MM.1S (cell line): ENCODE measurements around the gene FBXW10.
"Not testable (repeated sequence)": the region's sequence is repeated elsewhere in the genome, so short reads cannot be mapped to it uniquely, and the experiment has no call there.

Source experiments
- DNase-seq: peaks from one replicate; pipeline ENCODE4 v3.0.0-alpha.2; 2015
- H2AFZ ChIP-seq: fragments of 300-600 bp; sonication (generic); 2 replicates; pipeline ENCODE4 v1.6.0; 2016; ENCODE audit warnings: antibody characterized with exemption, low read length
- H3F3A ChIP-seq: fragments of 300-600 bp; sonication (generic); 2 replicates; pipeline ENCODE4 v1.6.1; 2016; ENCODE audit warnings: mild to moderate bottlenecking, antibody characterized with exemption, low read length, moderate library complexity, mixed read lengths; ENCODE audit not compliant: insufficient read depth
- H3K27ac ChIP-seq: fragments of 300-600 bp; sonication (generic); 2 replicates; pipeline ENCODE4 v1.5.1; 2016; ENCODE audit warnings: mild to moderate bottlenecking, low read length
- H3K27me3 ChIP-seq: fragments of 300-600 bp; sonication (generic); replicated peaks from 2 replicates; pipeline ENCODE4 v1.6.0; 2016; ENCODE audit warnings: low read length; ENCODE audit not compliant: insufficient read depth
- H3K36me3 ChIP-seq: fragments of 300-600 bp; sonication (generic); replicated peaks from 2 replicates; pipeline ENCODE4 v1.6.1; 2016; ENCODE audit warnings: mild to moderate bottlenecking, low read length, mixed read lengths; ENCODE audit not compliant: insufficient read depth
- H3K4me1 ChIP-seq: fragments of 300-600 bp; sonication (generic); 2 replicates; pipeline ENCODE4 v1.6.1; 2016; ENCODE audit warnings: low read length, mixed read lengths
- H3K4me2 ChIP-seq: fragments of 300-600 bp; sonication (generic); 2 replicates; pipeline ENCODE4 v1.6.0; 2016; ENCODE audit warnings: low read depth, low read length
- H3K4me3 ChIP-seq: fragments of 300-600 bp; sonication (generic); 2 replicates; pipeline ENCODE4 v1.5.1; 2016; ENCODE audit warnings: low read length, mixed read lengths
- H3K79me2 ChIP-seq: fragments of 300-600 bp; sonication (generic); 2 replicates; pipeline ENCODE4 v1.6.1; 2016; ENCODE audit warnings: mixed run types, low read length, mixed read lengths
- H3K9ac ChIP-seq: fragments of 300-600 bp; sonication (generic); 2 replicates; pipeline ENCODE4 v1.6.1; 2016; ENCODE audit warnings: low read length, mixed read lengths
- H3K9me2 ChIP-seq: fragments of 300-600 bp; sonication (generic); replicated peaks from 2 replicates; pipeline ENCODE4 v1.6.1; 2016; ENCODE audit warnings: mild to moderate bottlenecking, low read length, mixed read lengths; ENCODE audit not compliant: insufficient read depth
- H3K9me3 ChIP-seq: fragments of 300-600 bp; sonication (generic); replicated peaks from 2 replicates; pipeline ENCODE4 v1.6.1; 2016; ENCODE audit warnings: mild to moderate bottlenecking, low read length, mixed read lengths; ENCODE audit not compliant: insufficient read depth
- H4K20me1 ChIP-seq: fragments of 300-600 bp; sonication (generic); 2 replicates; pipeline ENCODE4 v1.6.1; 2016; ENCODE audit warnings: mild to moderate bottlenecking, low read length, moderate library complexity, mixed read lengths; ENCODE audit not compliant: insufficient read depth

Gene FBXW10

DNA sequence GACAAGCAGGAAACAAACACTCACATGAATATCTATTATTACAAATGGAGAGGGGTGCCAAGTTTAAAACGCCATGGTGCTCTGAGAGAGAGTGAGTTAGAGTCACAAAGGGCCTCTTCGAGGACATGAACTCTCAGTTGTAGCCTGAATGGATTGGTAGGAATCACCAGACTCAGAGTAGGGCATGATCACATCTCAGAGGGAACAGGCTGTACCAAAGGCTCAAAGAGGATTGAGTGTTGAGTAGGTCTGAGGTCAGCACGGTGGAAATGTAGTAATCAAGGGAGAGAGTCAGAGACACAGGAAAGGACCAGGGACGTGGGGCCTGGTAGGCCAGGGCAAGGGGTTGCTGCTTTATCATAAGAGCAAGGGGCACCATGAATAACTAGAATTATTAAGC, 10.5 kb upstream of the FBXW10 start:
- H4K20me1 ChIP-seq, H3K36me3 ChIP-seq, H3K79me2 ChIP-seq, H3K4me3 ChIP-seq, H3K4me1 ChIP-seq, H3K27ac ChIP-seq, H3K4me2 ChIP-seq, H3K27me3 ChIP-seq, H3K9me2 ChIP-seq, H3F3A ChIP-seq, H3K9me3 ChIP-seq, DNase-seq, H2AFZ ChIP-seq, H3K9ac ChIP-seq: not testable (repeated sequence)

DNA sequence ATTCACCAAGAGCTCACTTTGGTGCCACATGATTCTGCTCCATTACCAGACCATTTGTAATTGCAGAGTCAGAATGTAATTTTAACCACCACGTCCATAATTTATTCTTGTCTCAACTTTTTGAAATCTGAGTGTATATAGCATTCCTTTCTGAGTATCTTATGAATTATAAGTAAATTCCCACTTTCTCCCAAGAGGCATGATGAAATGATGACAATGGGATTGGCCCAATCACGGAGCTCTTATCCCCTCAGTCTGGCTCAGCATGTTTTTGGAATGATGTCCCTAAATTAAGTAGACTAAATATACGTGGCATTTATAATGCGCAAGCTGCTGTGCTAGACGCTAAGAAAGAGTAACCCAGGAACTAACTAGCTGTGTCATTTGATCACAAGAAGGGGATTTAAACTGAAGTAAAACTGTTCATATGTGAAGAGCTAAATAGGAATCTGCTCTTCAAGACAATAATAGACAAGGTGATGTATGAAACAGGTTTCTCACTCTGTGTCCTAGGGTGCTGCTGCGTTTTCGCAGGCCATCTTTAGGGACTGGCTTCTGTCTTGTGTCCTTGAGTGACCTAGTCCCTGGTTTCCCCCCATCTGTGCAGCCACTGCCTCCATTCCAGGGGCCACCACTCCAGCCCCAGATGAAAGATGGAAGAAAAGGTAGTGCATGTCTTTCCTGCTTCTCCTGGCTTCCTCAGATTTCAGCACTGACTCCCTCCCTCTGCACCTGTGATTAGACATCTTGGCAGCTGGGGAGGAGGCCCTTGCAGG, 4.0 kb upstream of the FBXW10 start:
- H3K4me1 ChIP-seq, H3K27me3 ChIP-seq, H2AFZ ChIP-seq, H3F3A ChIP-seq, H3K36me3 ChIP-seq, H3K9me2 ChIP-seq, H3K9me3 ChIP-seq, H3K4me3 ChIP-seq, DNase-seq, H3K27ac ChIP-seq, H3K9ac ChIP-seq, H4K20me1 ChIP-seq, H3K79me2 ChIP-seq, H3K4me2 ChIP-seq: not testable (repeated sequence)

DNA sequence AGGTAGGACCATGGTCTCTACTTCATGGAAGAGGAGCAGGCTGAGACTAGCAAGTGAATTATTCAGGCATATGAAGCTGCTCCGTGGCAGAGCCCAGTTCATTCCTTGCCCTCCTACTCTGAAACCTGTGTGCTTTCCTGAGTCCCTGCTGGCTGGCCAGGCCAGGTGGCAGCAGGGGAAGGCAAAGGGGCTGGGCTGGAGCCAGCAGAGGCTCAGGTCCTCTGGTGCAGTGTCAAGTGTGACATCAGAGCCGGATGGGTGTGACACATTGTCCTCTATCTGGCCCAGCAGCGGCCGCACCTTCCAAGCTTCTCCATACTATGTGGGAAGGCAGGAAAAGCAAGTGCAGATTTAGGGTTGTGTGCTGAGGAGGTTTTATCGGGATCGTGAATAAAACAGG, 2.6 kb upstream of the FBXW10 start:
- H3K27ac ChIP-seq, H2AFZ ChIP-seq, H3K4me2 ChIP-seq, H4K20me1 ChIP-seq, H3K9ac ChIP-seq, H3K4me1 ChIP-seq, H3K79me2 ChIP-seq, H3K9me3 ChIP-seq, DNase-seq, H3K36me3 ChIP-seq, H3K9me2 ChIP-seq, H3K27me3 ChIP-seq, H3K4me3 ChIP-seq, H3F3A ChIP-seq: not testable (repeated sequence)

- H3F3A ChIP-seq, H3K4me2 ChIP-seq, H3K9ac ChIP-seq, H2AFZ ChIP-seq, H3K9me3 ChIP-seq, DNase-seq, H3K79me2 ChIP-seq, H3K4me1 ChIP-seq, H3K27ac ChIP-seq, H3K36me3 ChIP-seq, H4K20me1 ChIP-seq, H3K9me2 ChIP-seq, H3K4me3 ChIP-seq, H3K27me3 ChIP-seq: not testable (repeated sequence)
Observed at GRCh38 chr17:18744726-18745125, 872 bp downstream of the FBXW10 start.

- H3K27ac ChIP-seq, H3K79me2 ChIP-seq, H3K4me3 ChIP-seq, DNase-seq, H3K4me1 ChIP-seq, H3K9me2 ChIP-seq, H4K20me1 ChIP-seq, H3K4me2 ChIP-seq, H3F3A ChIP-seq, H3K9ac ChIP-seq, H3K27me3 ChIP-seq, H3K36me3 ChIP-seq, H3K9me3 ChIP-seq, H2AFZ ChIP-seq: not testable (repeated sequence)
Observed at GRCh38 chr17:18746551-18746950, 2.7 kb downstream of the FBXW10 start.

DNA sequence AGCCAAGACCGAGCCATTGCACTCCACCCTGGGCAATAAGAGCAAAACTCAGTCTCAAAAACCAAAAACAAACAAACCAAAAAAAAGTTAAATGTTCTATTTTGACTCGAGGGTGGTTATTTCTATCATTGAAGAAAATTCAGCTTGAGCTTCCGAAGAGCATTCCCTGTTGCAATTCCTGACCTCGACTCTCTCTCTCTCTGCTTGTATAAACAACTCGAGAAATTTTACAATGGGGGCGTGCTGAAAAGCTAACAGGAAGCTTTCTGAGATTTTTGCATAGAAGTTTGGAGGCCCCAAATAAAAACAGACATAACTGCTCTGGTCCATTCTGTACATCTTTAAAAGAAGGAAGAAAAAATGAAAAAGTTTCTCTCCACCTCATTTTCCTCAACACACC, 3.6 kb downstream of the FBXW10 start:
- not testable (repeated sequence) for H3K27ac ChIP-seq, H3K9me3 ChIP-seq, H3K9me2 ChIP-seq, H3F3A ChIP-seq, H3K79me2 ChIP-seq, DNase-seq, H3K4me2 ChIP-seq, H3K9ac ChIP-seq, H3K4me3 ChIP-seq, H2AFZ ChIP-seq, H3K4me1 ChIP-seq, H3K36me3 ChIP-seq, H3K27me3 ChIP-seq, H4K20me1 ChIP-seq

GRCh38 chr17:18750242-18750641, 6.4 kb downstream of the FBXW10 start:
- H3K9me2 ChIP-seq, H3K27me3 ChIP-seq, H3K4me3 ChIP-seq, H3K4me2 ChIP-seq, H3F3A ChIP-seq, DNase-seq, H3K9ac ChIP-seq, H3K4me1 ChIP-seq, H3K27ac ChIP-seq, H2AFZ ChIP-seq, H4K20me1 ChIP-seq, H3K79me2 ChIP-seq, H3K36me3 ChIP-seq, H3K9me3 ChIP-seq: not testable (repeated sequence)

DNA sequence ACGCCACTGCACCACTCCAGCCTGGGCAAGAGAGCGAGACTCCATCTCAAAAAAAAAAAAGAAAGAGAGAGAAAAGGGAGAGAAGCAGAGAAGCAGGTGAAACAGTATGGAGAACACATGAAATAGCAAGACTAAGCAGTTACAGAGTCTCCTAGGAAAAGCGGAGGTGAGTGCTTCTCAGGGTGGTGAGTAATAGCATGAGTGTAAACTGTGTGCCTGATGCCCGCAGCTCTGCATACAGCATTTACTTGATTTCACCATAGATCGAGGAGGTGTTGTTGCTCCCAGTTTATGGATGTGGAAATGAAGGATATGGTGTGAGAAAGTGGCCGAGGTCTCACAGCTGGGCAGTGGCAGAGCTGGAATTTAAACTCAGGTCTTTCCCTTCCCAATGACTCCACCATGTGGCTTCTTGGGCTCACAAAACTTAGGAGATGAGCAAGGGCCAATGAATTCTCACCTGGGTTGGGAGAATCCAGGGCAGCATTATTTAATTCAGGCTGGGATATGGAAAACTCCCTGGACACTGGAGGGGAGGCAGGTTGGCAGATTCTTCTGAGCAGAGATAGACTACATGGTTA, 10.1 kb downstream of the FBXW10 start:
- not testable (repeated sequence) for H3K27me3 ChIP-seq, H3F3A ChIP-seq, H4K20me1 ChIP-seq, H3K9me2 ChIP-seq, H3K9ac ChIP-seq, H3K79me2 ChIP-seq, H3K9me3 ChIP-seq, H3K27ac ChIP-seq, H3K4me1 ChIP-seq, H3K36me3 ChIP-seq, H3K4me3 ChIP-seq, H3K4me2 ChIP-seq, DNase-seq, H2AFZ ChIP-seq
